Esophagus muscularis mucosa (tissue), 4 donors: ENCODE data around the gene VGLL4.

Experiments
- EP300 ChIP-seq: sonication (generic); formaldehyde crosslinking; IDR thresholded peaks from one replicate; pipeline ENCODE4 v1.6.1; 2017; ENCODE audit warnings: antibody characterized with exemption
- POLR2A ChIP-seq: fragments of 450-650 bp; IDR thresholded peaks from one replicate; pipeline ENCODE4 v1.6.1; 2017; ENCODE audit warnings: antibody characterized with exemption, moderate library complexity, mild to moderate bottlenecking, low read depth
- POLR2AphosphoS5 ChIP-seq, 2 donors: sonication (generic); formaldehyde crosslinking; IDR thresholded peaks; one replicate each; pipeline ENCODE4 v1.6.1; 2017; ENCODE audit warnings: antibody characterized with exemption in 2 of 2
- TF ChIP-seq, protein P1 (sequence below), 3 experiments: fragments of 200-600 bp in 2 of 3; fragments of 450-650 bp in 1 of 3; sonication (generic) in 2 of 3; IDR thresholded peaks; one replicate each; pipeline ENCODE4 v1.5.1; 2017 to 2019; ENCODE audit warnings: antibody characterized with exemption in 3 of 3, mild to moderate bottlenecking in 2 of 3, moderate library complexity in 1 of 3

DNA sequence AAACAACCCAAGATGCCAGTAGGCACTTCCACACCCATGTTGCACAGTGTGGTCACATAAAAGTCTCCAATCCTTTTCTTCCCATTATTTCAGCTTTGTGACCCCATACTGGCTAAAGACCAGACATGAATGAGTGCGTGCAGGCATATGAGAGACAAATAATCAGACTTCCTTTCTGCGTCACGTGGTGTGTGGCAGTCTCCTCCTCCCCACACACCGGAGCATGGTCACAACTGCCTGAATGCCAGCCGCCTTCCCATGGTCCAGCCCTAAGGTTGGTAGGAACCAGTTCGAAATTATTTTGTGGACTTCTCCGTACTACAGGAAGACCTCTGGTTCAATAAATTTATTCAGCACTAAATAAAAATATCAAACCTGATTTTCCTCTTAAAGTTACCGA, 65.5 kb downstream of the VGLL4 start:
- TF ChIP-seq, protein P1, sequence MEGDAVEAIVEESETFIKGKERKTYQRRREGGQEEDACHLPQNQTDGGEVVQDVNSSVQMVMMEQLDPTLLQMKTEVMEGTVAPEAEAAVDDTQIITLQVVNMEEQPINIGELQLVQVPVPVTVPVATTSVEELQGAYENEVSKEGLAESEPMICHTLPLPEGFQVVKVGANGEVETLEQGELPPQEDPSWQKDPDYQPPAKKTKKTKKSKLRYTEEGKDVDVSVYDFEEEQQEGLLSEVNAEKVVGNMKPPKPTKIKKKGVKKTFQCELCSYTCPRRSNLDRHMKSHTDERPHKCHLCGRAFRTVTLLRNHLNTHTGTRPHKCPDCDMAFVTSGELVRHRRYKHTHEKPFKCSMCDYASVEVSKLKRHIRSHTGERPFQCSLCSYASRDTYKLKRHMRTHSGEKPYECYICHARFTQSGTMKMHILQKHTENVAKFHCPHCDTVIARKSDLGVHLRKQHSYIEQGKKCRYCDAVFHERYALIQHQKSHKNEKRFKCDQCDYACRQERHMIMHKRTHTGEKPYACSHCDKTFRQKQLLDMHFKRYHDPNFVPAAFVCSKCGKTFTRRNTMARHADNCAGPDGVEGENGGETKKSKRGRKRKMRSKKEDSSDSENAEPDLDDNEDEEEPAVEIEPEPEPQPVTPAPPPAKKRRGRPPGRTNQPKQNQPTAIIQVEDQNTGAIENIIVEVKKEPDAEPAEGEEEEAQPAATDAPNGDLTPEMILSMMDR (IDR thresholded peaks at IDR 0.05) = no peak
- no peak for TF ChIP-seq EP300
- no peak for TF ChIP-seq POLR2A
- TF ChIP-seq POLR2AphosphoS5 (IDR thresholded peaks at IDR 0.05) = no peak
